ENCODE results near the gene MYCBP2. TPM values are rescaled to one million over a fixed set of nuclear protein-coding genes. Genes with fewer than 3 reads are reported as not detected.

MYCBP2 gene, protein sequence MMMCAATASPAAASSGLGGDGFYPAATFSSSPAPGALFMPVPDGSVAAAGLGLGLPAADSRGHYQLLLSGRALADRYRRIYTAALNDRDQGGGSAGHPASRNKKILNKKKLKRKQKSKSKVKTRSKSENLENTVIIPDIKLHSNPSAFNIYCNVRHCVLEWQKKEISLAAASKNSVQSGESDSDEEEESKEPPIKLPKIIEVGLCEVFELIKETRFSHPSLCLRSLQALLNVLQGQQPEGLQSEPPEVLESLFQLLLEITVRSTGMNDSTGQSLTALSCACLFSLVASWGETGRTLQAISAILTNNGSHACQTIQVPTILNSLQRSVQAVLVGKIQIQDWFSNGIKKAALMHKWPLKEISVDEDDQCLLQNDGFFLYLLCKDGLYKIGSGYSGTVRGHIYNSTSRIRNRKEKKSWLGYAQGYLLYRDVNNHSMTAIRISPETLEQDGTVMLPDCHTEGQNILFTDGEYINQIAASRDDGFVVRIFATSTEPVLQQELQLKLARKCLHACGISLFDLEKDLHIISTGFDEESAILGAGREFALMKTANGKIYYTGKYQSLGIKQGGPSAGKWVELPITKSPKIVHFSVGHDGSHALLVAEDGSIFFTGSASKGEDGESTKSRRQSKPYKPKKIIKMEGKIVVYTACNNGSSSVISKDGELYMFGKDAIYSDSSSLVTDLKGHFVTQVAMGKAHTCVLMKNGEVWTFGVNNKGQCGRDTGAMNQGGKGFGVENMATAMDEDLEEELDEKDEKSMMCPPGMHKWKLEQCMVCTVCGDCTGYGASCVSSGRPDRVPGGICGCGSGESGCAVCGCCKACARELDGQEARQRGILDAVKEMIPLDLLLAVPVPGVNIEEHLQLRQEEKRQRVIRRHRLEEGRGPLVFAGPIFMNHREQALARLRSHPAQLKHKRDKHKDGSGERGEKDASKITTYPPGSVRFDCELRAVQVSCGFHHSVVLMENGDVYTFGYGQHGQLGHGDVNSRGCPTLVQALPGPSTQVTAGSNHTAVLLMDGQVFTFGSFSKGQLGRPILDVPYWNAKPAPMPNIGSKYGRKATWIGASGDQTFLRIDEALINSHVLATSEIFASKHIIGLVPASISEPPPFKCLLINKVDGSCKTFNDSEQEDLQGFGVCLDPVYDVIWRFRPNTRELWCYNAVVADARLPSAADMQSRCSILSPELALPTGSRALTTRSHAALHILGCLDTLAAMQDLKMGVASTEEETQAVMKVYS (N-terminal part only)
- total RNA-seq: 55.3 and 65.1 TPM in 2 replicates

GRCh38 chr13:77326905-77327604 is at the start of gene MYCBP2:
TSS of gene MYCBP2 (minus strand) at chr13:77327094. CDS start at chr13:77326775, 319 bp downstream.

GRCh38 chr13:77026861-77027621 is 299.9 kb downstream of the MYCBP2 start, which contains the start of gene FBXL3:
TSS of gene FBXL3 (minus strand) at chr13:77027159. CDS start at chr13:77021860, 5,299 bp downstream.

Other genes with a start within 250 kb of the MYCBP2 start
- gene SCEL, start 208.6 kb upstream of the MYCBP2 start, total RNA-seq: under 0.01 TPM in 1 of 2 replicates, not detected in the other